HFF-Myc (cell line): ENCODE measurements around the gene RWDD1.

Experiments
- DNase-seq: peaks from one replicate; pipeline ENCODE4 v3.0.0-alpha.2; 2011; ENCODE audit warnings: low read depth; ENCODE audit errors: extremely low read depth
- H3K4me3 ChIP-seq: replicated peaks from 2 replicates; pipeline ENCODE4 v1.5.1; 2011; ENCODE audit warnings: low read depth, mild to moderate bottlenecking, control low read depth, low read length
- CTCF ChIP-seq: IDR thresholded peaks from 2 replicates; pipeline ENCODE4 v1.5.1; 2012; ENCODE audit warnings: mild to moderate bottlenecking, low read depth, low read length, control low read depth; ENCODE audit errors: missing control alignments

Gene RWDD1

GRCh38 chr6:116543149-116543548 lies 28.2 kb upstream of the RWDD1 start:
- no peak overlapping the region for H3K4me3 ChIP-seq
- TF ChIP-seq CTCF = no peak
- DNase-seq = no peak

GRCh38 chr6:116545651-116546050 lies 25.7 kb upstream of the RWDD1 start, which contains the start of gene TRAPPC3L:
TRAPPC3L (minus strand) TSS chr6:116545684; CDS start chr6:116545514, 170 bp downstream.
- no peak for TF ChIP-seq CTCF
- no peak for DNase-seq
- H3K4me3 ChIP-seq = no peak within 1 kb of the TSS

DNA sequence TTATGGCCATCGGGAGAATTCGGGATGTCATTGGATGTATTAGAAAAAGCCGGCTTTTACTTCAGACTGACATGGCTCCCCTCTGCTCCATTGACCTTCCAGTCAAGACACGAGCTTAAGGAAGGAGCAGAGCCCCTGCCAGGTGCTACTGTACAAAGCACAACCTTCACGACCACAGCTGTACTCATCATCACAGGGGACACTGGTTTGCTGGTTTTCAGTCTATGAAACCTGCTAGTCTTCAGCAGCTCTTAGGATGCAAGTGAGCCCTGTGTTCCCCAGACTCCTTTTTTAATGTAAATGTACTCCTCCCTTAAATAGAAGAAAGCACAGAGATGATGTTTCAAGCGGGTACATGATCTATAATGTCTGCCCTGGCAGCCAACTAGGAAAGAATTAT lies 23.9 kb upstream of the RWDD1 start:
- no peak for DNase-seq
- H3K4me3 ChIP-seq = no peak overlapping the region
- no peak for TF ChIP-seq CTCF

DNA sequence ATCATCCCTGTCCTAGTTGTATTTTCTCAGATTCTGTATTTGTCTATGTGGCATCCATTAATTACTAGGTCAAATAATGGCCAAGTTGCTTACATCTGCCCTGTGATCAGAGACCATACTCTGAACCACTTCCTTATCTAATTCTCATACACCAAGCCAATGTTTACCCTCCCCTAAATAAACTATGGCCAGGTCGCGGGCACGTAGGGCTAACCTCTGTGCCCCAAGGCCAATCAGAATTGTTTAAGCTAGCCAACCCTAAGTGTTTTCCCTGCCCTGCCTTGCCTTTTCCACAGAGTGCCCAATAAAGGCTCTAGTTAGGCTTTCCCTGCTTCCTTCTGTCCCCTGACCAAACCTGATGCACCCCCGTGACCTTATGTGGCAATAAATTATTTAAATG lies 20.5 kb upstream of the RWDD1 start:
- no peak for DNase-seq
- no peak overlapping the region for H3K4me3 ChIP-seq
- TF ChIP-seq CTCF = no peak

DNA sequence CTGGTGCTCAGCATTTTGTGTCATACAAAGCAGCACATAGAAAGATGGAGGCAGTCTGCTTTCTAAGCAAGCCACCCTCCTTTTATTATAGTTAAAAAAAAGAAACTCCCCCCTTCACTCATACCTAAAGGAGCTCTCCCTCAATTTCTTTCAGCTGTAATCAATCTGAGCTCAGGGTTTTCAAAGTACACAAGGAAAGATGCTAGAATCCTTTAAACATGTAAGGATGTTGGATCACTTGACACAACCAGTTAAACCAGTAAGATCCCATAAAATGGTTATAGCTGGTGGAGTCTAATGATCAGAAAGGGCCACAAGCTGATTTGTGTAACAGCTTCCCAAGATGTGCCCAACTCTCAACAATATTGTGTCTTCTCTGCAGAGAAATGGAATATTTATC lies 17.9 kb upstream of the RWDD1 start, which contains the start of gene CALHM4:
CALHM4 (plus strand) TSS at position 301 of the 400 bp plus-strand sequence; CDS start at position 344, 43 bp downstream.
- no peak for DNase-seq
- no peak within 1 kb of the TSS for H3K4me3 ChIP-seq
- TF ChIP-seq CTCF = no peak

- no peak overlapping the region for H3K4me3 ChIP-seq
- TF ChIP-seq CTCF = no peak
- DNase-seq = peak; percentile 84
Observed at GRCh38 chr6:116556065-116556464, 15.2 kb upstream of the RWDD1 start.

- TF ChIP-seq CTCF = no peak
- no peak for DNase-seq
- no peak overlapping the region for H3K4me3 ChIP-seq
Observed at GRCh38 chr6:116556814-116557415, 14.4 kb upstream of the RWDD1 start.
